CD1c-positive myeloid dendritic cell (primary cell): ENCODE measurements around the gene FOXI3.

Experiments used
- DNase-seq: peaks from one replicate; pipeline ENCODE4 v3.0.0-alpha.2; 2016; ENCODE audit errors: extremely low spot score

Gene FOXI3

GRCh38 chr2:88452565-88452905, at the start of gene FOXI3:
FOXI3 (minus strand) TSS chr2:88452693; CDS start chr2:88452535, 158 bp downstream.
- DNase-seq: no peak

GRCh38 chr2:88500691-88501090, 48.2 kb upstream of the FOXI3 start:
- no peak for DNase-seq

DNA sequence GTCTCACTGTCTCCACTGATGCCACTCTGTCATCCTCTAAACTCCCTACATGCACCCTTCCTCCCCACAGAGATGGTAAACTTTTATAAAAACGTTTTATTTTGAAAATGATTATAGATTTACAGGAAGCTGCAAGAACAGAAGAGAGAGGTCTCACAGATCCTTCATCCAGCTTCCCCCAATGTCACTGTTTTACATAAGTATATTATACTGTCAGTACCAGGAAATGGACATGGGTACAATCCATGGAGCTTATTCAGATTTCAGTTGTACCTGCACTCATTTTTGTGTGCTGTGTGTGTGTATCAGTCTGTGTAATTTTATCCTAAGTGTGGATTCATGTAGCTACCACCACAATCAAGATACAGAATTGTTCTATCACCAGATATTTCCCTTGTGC, 46.7 kb upstream of the FOXI3 start:
- DNase-seq: no peak

- no peak for DNase-seq
These were observed 41.0 kb upstream of the FOXI3 start for GRCh38 chr2:88493481-88493880.

GRCh38 chr2:88492002-88492401, 39.5 kb upstream of the FOXI3 start:
- DNase-seq: no peak

DNA sequence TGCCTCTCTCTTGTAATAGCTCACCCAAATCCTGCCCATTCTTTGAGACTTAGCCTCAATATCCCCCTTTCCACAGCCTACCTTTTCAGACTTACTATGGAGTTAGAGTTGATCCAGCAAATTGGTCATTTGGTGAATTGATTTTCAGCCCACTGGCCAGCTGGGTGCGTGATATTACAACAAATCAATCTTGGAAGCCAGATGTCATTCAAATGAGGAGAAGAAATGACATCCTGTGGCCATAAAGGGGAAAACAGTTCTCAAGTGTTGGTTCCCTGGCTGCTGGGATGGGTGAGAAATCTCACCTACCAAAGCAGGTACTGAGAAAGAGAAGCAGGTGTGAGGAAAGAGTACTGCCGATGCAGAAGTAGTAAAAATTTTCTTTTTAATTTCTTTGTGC, 36.7 kb upstream of the FOXI3 start:
- DNase-seq: no peak

GRCh38 chr2:88483200-88483599, 30.7 kb upstream of the FOXI3 start:
- DNase-seq: no peak

DNA sequence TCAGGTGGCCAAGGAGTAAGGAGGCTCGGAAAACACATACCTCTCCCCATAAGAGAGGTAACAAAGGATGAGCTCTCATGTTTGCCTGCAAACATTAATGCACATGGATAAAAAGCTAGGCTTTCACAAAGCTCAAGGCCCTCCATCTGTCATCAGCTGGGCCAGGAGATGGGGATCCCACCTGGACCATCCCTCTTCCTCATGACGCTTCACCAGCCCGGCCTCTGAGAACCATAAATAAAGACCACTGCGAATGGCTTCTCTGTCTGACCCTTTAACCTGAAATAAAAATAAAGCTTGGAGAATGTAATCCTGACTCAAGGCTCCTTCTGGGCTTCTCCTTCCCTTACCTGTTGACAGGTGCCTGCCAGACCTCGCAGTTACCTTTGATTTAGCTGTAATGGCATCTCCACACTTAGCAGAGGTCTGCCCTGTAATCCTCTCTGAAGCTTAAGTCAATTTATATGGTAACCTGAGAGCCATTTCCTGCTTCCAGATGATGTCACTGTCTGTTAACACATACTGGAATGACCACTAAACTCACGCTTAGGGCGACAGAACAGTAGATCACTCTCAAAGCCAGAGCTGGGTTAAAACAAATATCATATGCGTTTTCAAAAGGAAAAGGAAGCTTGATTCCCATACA, 29.3 kb upstream of the FOXI3 start:
- no peak for DNase-seq

DNA sequence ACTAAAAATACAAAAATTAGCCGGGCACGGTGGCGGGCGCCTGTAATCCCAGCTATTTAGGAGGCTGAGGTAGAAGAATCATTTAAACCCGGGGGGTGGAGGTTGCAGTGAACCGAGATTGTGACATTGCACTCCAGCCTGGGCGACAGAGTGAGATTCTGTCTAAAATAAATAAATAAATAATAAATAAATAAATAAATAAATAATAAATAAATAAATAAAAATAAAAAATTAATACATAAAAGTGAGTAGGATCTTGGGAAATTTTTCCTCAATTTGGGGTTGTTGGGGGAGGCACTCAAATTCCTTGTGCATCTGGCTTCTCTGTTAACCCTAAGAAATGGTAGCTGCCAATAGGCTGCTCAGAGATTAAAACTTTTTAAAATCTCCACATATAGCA, 20.3 kb upstream of the FOXI3 start:
- no peak for DNase-seq

GRCh38 chr2:88471083-88471942, 18.8 kb upstream of the FOXI3 start:
- DNase-seq: no peak

DNA sequence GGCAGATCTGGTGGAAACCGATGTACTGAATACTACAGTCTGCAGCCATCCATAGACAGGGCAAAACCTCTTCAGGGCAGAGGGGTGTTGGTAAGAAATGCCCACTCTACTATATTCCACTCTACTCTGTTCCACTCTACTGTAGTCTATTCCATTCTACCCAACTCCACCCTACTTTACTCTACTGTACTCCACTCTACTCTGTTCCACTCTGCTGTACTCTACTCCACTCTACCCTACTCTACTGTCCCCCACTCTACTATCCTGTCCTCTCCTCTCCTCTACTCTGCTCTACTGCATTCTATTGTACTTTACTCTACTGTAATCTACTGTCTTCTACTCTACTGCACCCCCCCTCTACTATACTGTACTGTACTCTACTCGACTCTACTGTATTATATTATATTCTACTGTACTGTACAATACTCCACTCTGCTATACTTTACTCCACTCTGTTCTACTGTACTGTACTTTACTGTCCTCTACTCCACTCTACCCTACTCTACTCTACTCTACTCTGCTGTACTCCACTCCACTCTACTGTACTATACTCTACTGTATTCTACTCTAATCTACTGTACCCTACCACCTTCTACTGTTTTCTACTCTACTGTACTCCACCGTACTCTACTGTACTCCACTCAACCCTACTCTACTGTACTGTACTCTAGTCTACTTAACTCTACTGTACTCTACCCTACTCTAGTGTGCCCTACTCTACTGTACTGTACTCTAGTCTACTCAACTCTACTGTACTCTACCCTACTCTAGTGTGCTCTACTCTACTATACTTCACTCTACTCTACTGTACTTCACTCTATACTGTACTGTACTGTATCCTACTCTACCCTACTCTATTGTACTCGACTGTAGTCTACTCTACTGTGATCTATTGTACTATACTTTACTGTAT, 17.0 kb upstream of the FOXI3 start:
- no peak for DNase-seq

DNA sequence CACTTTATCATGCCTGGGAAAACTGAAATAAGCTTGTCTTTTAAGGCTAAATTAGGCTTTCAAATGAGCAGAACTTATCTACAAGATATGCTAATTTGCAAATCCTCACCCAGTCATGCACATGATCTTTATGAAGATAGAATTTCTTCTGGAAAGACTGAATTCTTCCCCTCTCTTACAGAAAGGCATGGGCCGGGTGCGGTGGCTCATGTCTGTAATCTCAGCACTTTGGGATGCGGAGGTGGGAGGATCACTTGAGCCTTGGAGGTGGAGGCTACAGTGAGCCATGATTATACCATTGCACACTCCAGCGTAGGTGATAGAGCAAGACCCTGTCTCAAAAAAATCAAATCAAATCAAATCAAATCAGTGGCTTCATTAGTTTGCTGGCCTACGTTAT, 11.7 kb upstream of the FOXI3 start:
- DNase-seq: no peak

DNA sequence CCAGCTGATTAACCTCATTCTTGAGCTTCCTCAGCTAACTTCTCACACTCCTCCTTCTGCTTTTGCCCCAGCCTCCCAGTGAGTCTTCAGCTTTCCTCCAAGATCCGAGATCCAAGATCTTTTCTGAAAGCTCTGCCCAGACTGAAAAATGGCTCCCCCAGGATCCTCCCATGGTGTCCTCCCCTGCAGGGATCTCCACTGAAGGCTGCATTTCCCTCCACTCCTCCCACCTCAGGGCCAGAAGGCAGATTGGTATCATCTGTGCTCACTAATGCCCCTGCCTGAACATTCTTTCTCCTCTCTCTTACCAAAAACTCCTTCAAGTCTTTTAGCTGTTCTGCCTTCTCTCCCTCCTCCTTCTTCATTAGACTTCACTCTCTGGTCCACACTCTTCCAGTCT, 6.1 kb upstream of the FOXI3 start:
- no peak for DNase-seq

DNA sequence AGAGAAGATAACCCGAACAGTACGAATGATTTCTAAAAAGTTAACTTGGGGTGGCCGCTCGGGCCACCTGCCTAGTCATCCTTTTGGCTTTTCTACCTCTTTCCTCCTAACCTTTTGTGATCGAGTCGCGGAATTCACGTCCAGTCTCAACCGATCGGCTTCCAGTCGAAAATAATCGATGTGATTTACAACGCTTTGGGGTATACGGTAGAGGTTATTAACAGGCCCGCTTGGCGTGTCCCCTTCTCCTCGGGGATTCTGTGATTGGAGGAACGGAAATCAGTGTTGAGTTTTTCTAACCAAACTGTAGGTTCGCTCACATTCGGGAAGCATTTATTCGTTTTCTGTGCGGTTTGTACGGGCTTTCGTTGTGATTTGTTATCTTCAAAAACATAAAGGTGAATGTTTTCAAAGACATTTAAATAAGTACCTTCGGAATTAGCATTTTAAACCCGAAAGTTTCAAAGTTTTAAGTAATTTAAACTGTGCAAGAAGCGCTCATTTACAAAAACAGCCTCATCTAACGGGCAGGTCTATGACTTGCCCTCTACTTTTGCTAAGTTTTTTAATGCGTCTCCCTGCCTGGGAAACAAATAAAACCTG, 588 bp upstream of the FOXI3 start:
- DNase-seq: no peak

DNA sequence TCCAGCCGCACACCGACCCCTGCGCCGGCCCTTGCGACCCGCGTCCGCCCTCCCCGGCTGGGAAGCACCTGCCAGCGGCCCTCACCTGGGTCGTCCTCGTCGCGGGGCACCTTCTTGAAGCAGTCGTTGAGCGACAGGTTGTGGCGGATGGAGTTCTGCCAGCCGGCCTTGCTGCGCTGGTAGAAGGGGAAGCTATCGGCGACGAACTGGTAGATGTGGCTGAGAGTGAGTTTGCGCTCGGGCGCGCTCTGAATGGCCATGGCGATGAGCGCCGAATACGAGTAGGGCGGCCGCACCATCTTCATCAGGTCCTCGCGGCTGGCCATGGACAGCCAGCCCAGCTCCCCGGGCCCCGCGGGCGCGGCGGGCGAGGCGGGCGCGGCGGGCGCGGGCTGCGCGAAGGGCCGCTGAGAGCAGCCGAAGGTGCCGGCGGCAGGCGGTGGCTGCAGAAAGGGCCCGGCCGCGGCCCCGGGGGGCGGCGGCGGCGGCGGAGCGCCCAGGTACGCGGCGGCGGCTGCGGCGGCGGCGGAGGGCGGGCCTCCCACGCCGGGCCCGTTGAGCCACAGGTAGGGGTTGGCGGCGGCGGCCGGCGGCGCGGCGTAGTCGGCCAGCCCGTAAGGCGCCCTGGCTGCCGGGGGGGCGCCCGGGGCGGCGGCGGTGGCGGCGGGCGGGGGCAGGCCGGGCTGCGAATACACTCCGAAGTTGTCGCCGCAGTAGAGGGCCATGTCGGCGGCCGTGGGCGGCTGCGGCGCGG, 505 bp downstream of the FOXI3 start:
- no peak for DNase-seq

- no peak for DNase-seq
These were observed 1.3 kb downstream of the FOXI3 start for GRCh38 chr2:88450925-88451810.

DNA sequence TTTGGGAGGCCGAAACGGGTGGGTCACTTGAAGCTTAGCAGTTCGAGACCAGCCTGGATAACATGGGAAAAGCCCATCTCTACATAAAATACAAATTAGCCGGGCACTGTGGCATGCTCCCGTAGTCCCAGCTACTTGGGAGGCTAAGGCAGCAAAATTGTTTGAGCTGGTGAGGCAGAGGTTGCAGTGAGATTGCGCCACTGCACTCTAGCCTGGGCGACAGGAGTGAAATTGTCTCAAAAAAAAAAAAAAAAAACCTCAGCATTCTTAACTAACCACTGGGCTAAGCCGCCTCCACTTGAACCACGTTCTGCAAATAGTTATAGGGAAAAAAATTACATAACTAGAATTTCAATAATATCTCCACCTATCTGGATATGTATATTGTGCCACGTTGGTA, 2.3 kb downstream of the FOXI3 start:
- no peak for DNase-seq

- DNase-seq: no peak
These were observed 4.2 kb downstream of the FOXI3 start for GRCh38 chr2:88448248-88448647.

DNA sequence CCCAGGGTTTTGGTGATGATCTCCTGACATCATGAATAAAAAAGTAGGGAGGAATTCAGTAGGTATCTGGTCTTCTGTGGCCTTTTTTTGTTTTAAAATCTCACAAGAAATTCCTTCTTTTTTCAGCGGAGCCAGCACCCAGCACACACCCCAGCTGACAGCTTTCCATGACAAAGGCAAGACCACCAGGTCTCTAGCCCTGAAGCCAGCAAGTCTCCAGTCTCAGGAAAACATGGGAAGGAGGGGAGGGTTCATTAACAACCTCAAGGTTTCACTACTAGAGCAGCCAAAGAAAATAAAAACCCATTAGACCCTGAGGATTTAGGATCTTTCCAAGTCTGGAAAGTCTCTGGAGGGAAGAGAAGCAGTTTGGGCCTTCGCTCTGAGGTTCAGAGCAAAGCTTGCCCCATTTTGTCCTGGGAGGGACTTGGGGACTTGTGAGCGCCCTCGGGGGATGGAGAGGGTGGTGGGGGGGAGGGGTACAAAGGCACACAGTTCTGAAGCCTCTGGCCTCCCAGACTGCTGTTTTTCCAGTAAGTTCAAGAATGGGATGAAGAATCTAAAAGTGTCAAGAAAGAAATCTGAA, 9.0 kb downstream of the FOXI3 start:
- no peak for DNase-seq

- DNase-seq: no peak
These were observed 10.0 kb downstream of the FOXI3 start for GRCh38 chr2:88442473-88442872.
